ENCODE data around the gene PRKCI.
"Not testable (repeated sequence)": the region's sequence is repeated elsewhere in the genome, so short reads cannot be mapped to it uniquely, and the experiment has no call there.

Gene PRKCI

DNA sequence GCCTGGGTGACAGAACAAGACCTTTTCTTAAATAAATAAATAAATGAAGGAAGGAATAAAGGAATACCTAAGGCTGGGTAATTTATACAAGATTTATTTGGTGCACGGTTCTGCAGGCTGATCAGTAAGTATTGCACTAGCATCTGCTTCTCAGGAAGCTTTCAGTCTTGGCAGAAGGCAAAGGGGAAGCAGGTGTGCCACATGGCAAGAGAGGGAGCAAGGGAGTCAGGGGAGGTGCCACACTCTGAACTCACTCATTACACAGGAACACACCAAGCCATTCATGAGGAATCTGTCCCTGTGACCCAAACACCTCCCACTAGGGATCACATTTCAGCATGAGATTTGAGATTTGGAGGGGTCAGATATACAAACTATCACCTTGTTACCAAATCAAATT is 56.4 kb downstream of the PRKCI start:
- no peak for DNase-seq (ENCODE audit: low read depth, low spot score)

- DNase-seq (ENCODE audit: low read depth, low spot score): no peak
Measured at GRCh38 chr3:170290194-170290593, 68.0 kb downstream of the PRKCI start.

DNA sequence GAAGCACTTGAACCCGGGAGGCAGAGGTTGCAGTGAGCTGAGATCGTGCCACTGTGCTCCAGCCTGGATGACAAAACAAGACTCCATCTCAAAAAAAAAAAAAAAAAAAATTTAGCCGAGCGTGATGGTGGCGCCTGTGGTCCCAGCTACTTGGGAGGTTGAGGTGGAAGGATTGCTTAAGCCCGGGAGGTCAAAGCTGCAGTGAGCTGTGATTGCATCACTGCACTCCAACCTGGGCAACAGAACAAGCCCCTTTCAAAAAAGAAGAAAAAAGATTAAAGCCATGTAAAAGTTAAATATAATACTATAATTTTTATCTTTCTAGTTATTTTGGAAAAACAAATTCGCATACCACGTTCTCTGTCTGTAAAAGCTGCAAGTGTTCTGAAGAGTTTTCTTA is 73.4 kb downstream of the PRKCI start:
- DNase-seq (ENCODE audit: low read depth, low spot score): no peak

DNA sequence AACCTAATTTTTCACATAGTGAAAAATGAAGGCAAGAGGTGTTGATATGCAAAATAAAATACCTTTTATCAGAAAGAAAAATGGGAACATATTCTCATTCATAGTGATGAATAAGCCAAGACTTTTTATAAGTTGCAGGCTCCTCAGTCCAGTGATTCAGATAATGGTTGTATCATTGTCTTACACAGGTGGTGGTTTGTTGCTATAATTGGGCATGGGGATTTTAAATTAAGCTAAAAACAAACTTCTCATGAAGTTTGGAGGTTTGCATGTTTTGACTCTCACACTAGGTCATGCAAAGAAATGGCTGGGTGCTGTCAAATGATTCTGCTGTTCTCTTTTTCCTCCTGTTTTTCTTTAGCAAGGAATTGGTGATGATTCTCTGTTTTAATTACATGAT is 74.5 kb downstream of the PRKCI start:
- DNase-seq (ENCODE audit: low read depth, low spot score): no peak

DNA sequence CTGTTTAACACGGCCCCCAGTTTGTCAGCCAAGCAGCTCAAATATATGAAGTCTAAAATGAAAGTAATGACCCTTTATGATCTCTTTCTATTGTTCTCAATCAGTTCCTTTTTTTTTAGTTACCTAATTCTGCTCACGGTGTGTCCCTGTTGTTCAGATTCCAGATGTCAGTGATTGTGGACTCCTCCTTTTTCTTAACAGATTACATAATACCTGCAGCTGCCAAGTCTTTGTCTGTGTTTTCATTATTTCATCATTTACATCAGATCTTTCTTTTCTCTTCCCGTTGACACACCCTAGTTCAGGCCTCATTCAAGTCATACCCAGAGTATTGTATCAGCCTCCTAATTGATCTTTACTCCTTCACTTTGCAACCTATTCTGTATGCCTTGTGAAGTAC is 79.2 kb downstream of the PRKCI start:
- DNase-seq (ENCODE audit: low read depth, low spot score): no peak

DNA sequence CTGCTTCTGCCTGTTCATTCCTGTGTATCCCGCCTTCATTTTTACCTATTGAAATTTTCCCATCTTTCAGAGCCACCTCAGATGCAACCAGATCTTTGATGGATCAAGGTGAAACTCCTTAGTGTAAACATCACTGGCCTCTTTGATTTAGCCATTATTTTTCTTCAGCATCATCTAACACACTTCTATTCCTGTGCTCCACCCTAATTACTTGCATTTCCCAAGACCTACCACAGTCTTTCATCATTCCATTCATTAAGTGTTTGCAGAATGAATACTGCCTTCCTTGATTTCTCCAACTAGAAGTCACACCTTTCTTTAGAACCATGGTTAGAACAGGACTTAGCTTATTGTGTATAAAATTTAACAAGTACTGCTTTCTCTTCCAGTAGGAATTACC is 79.8 kb downstream of the PRKCI start:
- no peak for DNase-seq (ENCODE audit: low read depth, low spot score)

DNA sequence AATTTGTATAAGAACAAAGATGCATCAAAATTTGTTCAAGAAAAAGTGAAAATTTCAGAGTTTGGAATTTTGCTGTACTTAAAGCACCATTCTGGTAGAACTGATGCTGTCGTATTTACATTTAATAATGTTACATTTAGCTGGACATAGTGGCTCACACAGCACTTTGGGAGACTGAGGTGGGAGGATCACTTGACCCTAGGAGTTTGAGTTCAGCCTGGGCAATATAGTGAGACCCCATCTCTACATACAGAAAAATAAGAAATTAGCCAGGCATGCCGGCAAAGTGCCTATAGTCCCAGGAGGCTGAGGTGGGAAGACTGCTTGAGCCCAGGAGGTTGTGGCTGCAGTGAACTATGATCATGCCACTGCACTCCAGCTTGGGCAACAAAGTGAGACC is 83.8 kb downstream of the PRKCI start:
- no peak for DNase-seq (ENCODE audit: low read depth, low spot score)

DNA sequence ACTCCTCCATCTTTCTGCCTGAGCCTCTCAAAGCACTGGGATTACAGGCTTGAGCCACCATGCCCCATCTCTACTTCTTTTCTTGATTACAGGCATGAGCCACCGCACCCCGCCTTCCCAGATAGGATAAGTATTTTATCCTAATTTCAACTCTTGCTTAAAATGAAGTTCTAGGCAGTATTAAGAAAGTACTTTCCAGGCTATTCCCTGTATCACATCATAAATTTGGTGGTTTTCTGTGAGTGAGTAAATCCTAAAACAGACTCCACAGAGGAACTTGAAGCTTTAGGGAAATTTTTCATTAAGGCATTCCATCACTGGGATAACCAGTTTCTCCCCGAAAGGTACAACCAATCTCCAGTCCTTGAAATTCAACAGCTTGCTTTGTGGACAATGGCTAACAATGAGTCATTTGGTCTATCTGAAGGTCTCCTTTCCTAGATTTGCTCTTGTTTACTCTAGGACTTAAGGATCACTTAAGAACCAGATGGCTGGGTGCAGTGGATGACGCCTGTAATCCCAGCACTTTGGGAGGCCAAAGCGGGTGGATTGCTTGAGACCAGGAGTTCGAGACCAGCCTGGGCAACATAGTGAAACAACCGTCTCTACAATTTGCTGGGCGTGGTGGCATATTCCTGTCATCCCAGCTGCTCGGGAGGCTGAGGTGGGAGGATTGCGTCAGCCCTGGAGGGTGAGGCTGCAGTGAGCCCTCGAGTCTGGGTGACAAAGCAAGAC is 85.6 kb downstream of the PRKCI start:
- no peak for DNase-seq (ENCODE audit: low read depth, low spot score)

DNA sequence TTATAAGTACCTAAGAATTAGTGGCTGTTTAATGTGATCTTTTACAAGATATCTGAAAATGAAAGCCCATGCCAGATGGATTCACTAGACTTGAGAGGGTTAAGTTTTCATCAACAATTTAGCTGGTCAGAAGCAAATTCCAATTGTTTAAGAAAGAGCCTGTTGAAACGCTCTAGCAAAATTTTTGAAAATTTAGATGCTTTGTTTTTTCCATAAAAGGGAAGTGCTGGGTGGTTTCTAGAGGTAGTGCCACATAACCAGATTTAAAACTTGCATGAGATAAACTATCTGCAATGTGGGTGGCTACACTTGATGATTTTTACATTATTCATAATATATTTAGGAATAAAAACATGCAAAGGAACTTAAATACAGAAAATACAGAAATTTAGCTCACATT is 86.8 kb downstream of the PRKCI start:
- DNase-seq (ENCODE audit: low read depth, low spot score): no peak

- DNase-seq (ENCODE audit: low read depth, low spot score): no peak
Measured at GRCh38 chr3:170317954-170318353, 95.7 kb downstream of the PRKCI start.

GRCh38 chr3:170320461-170321121 is 98.4 kb downstream of the PRKCI start:
- DNase-seq (ENCODE audit: low read depth, low spot score): no peak

DNA sequence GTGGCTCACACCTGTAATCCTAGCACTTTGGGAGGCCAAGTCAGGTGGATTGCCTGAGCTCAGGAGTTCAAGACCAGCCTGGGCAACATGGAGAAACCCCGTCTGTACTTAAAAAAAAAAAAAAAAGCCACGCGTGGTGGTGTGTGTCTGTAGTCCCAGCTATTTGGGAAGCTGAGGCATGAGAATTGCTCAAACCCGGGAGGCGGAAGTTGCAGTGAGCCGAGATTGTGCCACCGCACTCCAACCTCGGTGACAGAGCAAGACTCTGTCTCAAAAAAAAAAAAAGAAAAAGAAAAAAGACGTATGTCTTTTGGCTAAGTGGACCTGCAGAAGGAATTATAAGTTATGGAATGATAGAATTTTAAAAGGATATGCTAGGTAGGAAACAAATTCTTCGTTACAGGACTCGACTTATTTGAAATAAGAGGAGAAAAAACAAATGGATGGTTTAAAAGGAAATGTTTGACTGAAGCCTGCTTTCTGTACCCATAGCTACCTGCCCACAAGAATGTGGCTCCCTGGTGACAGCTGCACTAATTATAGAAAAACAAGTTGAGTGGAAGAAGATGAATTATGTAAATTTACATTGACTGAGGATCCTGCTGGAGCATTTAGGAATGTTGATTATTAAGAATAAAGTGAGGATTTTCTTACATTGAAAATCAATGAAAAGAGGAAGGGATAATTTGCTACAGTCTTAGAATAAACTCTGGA is 99.3 kb downstream of the PRKCI start:
- DNase-seq (ENCODE audit: low read depth, low spot score): no peak

DNA sequence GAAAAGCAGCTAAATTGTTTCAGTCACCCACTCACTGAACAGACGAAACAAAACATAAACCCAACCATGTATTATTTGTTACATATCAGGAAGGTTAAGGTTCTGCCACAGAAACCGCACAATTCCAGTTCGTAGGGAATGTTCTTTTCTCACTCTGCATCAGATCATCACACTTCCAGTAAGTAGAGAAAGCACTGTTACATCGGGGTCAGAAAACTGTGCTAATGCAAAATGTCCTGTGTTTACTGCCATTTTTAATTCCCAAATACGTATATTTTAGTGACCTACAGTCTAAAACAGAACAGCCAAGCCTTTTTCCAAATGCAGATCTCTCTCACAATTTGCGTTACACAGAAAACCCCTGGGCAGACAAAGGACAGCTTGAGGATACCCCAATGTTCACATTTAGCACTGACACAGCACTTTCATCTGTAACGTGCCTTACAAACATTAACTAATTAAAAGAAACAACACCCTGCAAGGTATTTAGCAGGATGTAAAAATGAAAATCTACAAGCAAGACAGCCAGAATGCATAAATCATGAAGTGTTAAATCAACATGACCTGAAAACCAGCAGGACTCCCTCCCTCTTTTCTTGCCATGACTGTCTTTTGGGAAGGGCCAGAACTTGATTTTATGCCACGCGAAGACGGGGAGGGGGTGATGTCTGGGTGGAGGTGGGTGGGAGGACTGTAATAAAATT is 100.5 kb downstream of the PRKCI start:
- DNase-seq (ENCODE audit: low read depth, low spot score): no peak

DNA sequence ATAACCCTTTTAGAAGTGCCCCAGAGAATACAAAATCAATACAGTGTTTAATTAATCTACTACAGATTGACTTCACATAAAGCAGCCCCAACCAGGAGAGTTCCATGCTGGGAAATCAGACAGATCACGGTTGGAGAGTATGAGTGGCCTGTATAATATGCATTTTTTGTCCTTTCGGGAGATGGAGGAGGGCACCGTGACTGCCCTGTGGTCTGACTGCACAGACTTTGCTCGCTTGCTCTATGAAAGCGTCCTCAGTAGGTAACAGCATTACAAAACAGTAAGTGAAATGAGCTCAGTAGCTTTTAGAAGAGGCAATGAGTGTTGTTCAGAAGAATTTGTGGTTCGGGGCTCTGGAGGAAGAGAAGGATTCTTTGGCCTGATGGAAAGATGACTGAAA is 101.1 kb downstream of the PRKCI start:
- peak; percentile 21 for DNase-seq (ENCODE audit: low read depth, low spot score)

DNA sequence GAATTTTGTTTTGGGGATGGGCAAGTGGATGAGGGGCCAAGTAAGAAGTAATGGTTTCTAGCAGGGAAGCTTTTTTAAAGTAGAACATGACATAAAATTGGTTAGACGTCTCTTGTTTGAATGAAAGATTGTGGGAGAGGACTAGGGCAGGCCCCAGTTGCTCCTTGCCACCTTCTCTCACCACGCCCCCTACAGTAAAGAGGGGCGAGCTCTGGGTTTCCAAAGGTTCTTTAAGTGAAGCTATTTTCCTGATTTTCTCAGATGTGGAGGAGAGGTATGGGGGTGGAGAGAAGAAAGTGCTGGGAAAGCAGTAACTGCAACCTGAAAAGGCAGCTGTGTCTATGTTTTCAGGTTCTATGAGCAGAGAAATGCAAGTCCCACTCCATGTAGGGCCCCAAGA is 102.7 kb downstream of the PRKCI start:
- no peak for DNase-seq (ENCODE audit: low read depth, low spot score)

DNA sequence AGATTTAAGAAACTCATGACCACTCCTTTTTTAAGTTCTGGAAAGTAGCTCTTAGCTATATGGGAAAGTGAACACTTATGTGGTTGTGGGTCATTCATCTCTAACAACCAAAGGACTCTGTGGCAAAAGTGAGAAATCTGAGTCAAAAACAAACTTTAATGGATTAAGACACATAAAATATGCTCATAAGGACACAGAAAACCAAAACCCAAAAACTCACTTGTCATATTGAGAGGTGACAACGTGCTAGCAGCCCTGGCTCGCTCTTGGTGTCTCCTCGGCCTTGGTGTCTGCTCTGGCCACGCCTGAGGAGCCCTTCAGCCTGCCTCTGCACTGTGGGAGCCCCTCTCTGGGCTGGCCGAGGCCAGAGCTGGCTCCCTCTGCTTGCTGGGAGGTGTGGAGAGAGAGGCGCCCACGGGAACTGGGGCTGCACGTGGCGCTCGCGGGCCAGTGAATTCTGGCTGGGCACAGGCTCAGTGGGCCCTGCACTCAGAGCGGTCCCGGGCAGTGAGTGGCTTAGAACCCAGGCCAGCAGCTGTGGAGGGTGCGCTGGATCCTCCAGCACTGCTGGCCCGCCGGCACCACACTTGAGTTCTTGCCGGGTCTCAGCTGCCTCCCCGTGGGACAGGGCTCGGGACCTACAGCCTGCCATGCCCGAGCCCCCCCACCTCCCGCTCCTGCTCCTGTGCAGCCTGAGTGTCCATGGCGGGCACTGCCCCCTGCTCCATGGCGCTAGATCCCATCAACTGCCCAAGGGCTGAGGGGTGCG is 105.0 kb downstream of the PRKCI start:
- no peak for DNase-seq (ENCODE audit: low read depth, low spot score)

- DNase-seq (ENCODE audit: low read depth, low spot score): not testable (repeated sequence)
Measured at GRCh38 chr3:170327868-170328548, 105.8 kb downstream of the PRKCI start.

- DNase-seq (ENCODE audit: low read depth, low spot score): no peak
Measured at GRCh38 chr3:170330366-170330765, 108.1 kb downstream of the PRKCI start.

- no peak for DNase-seq (ENCODE audit: low read depth, low spot score)
Measured at GRCh38 chr3:170331143-170331542, 108.9 kb downstream of the PRKCI start.

DNA sequence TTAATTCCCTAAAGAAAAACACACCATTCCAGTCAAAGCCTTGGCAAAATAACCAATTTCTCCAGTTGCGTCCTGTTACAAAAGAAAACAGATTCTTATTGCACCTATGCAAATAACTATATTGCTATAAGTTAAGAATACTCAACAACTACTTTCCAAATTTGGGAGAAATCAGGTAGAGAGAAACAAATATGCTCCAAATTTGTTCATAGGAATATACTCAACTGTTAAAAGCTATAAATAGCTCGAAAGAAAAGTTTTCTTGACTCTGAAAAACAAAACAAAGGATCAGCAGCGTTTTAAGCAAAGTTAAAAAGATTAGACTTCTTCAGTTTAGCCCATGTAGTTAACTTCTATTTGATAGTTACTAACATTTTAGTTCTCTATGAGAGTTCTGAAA is 115.2 kb downstream of the PRKCI start:
- DNase-seq (ENCODE audit: low read depth, low spot score): no peak

Data from smooth muscle cell of the brain vasculature (primary cell).